H9 (cell line): ENCODE measurements around the gene PCED1A. TPM values are rescaled to one million over a fixed set of nuclear protein-coding genes. Genes with fewer than 3 reads are reported as not detected.

Source experiments
- DNase-seq: peaks from one replicate; pipeline ENCODE4 v3.0.0-alpha.2; 2017
- H2AFZ ChIP-seq: one replicate; pipeline ENCODE4 v1.6.1; 2013; ENCODE audit warnings: mild to moderate bottlenecking, low read length, control low read depth, moderate library complexity
- H2AK5ac ChIP-seq: 2 replicates; pipeline ENCODE4 v1.6.1; 2013; ENCODE audit warnings: low read length, control low read depth, mixed read lengths; ENCODE audit not compliant: insufficient read length
- H2BK120ac ChIP-seq: one replicate; pipeline ENCODE4 v1.6.1; 2013; ENCODE audit warnings: low read depth, mild to moderate bottlenecking, low read length, control low read depth, inconsistent platforms; ENCODE audit not compliant: poor library complexity, severe bottlenecking
- H2BK12ac ChIP-seq: 2 replicates; pipeline ENCODE4 v1.6.1; 2013; ENCODE audit warnings: low read length, control low read depth, mixed read lengths, low read depth; ENCODE audit not compliant: insufficient read length
- H2BK15ac ChIP-seq: 2 replicates; pipeline ENCODE4 v1.6.1; 2013; ENCODE audit warnings: low read depth, low read length, control low read depth
- H2BK20ac ChIP-seq: one replicate; pipeline ENCODE4 v1.6.1; 2013; ENCODE audit warnings: low read depth, mild to moderate bottlenecking, low read length, control low read depth, inconsistent platforms; ENCODE audit not compliant: poor library complexity, severe bottlenecking
- H2BK5ac ChIP-seq: 2 replicates; pipeline ENCODE4 v1.6.1; 2013; ENCODE audit warnings: low read length, control low read depth, mixed read lengths; ENCODE audit not compliant: insufficient read length
- H3K14ac ChIP-seq: 2 replicates; pipeline ENCODE4 v1.6.1; 2013; ENCODE audit warnings: low read length, control low read depth; ENCODE audit not compliant: insufficient read depth
- H3K18ac ChIP-seq: 2 replicates; pipeline ENCODE4 v1.6.1; 2013; ENCODE audit warnings: low read depth, mild to moderate bottlenecking, mixed read lengths, low read length, control low read depth; ENCODE audit not compliant: insufficient read length
- H3K23ac ChIP-seq: 2 replicates; pipeline ENCODE4 v1.6.1; 2013; ENCODE audit warnings: low read length, control low read depth, mixed read lengths, low read depth; ENCODE audit not compliant: insufficient read length
- H3K23me2 ChIP-seq: 2 replicates; pipeline ENCODE4 v1.6.1; 2013; ENCODE audit warnings: low read depth, mild to moderate bottlenecking, mixed read lengths, low read length, control low read depth; ENCODE audit not compliant: insufficient read length, poor library complexity, severe bottlenecking
- H3K27ac ChIP-seq: 2 replicates; pipeline ENCODE4 v1.5.1; 2013; ENCODE audit warnings: low read length, control low read depth, mixed read lengths, low read depth; ENCODE audit not compliant: insufficient read length
- H3K27me3 ChIP-seq: 2 replicates; pipeline ENCODE4 v1.6.1; 2013; ENCODE audit warnings: low read length, control low read depth, inconsistent platforms; ENCODE audit not compliant: insufficient read depth
- H3K4ac ChIP-seq: 2 replicates; pipeline ENCODE4 v1.6.1; 2013; ENCODE audit warnings: low read depth, mild to moderate bottlenecking, control low read depth, inconsistent platforms, low read length, moderate library complexity
- H3K4me1 ChIP-seq: 2 replicates; pipeline ENCODE4 v1.6.1; 2013; ENCODE audit warnings: low read length, control low read depth, inconsistent platforms; ENCODE audit not compliant: insufficient read depth
- H3K4me2 ChIP-seq: 2 replicates; pipeline ENCODE4 v1.6.1; 2013; ENCODE audit warnings: low read length, control low read depth, mixed read lengths; ENCODE audit not compliant: insufficient read length, insufficient read depth
- H3K56ac ChIP-seq: 2 replicates; pipeline ENCODE4 v1.6.1; 2013; ENCODE audit warnings: low read depth, mild to moderate bottlenecking, mixed read lengths, low read length, control low read depth; ENCODE audit not compliant: insufficient read length
- H3K79me1 ChIP-seq: 2 replicates; pipeline ENCODE4 v1.6.1; 2013; ENCODE audit warnings: low read depth, mild to moderate bottlenecking, moderate library complexity, low read length, control low read depth, inconsistent platforms; ENCODE audit not compliant: insufficient read depth, poor library complexity, severe bottlenecking
- H3K79me2 ChIP-seq: 2 replicates; pipeline ENCODE4 v1.6.1; 2013; ENCODE audit warnings: low read length, control low read depth, inconsistent platforms; ENCODE audit not compliant: insufficient read depth
- H3K9ac ChIP-seq: 2 replicates; pipeline ENCODE4 v1.6.1; 2013; ENCODE audit warnings: low read length, control low read depth, mixed read lengths; ENCODE audit not compliant: insufficient read length; ENCODE audit errors: extremely low read depth
- H3K9me3 ChIP-seq: one replicate; pipeline ENCODE4 v1.6.1; 2013; ENCODE audit warnings: low read depth, low read length, inconsistent platforms; ENCODE audit not compliant: control insufficient read depth
- H3T11ph ChIP-seq: one replicate; pipeline ENCODE4 v1.6.1; 2013; ENCODE audit warnings: mild to moderate bottlenecking, low read length, control low read depth, inconsistent platforms
- H4K20me1 ChIP-seq: one replicate; pipeline ENCODE4 v1.6.1; 2013; ENCODE audit not compliant: control insufficient read depth, insufficient read length, insufficient read depth
- H4K5ac ChIP-seq: 2 replicates; pipeline ENCODE4 v1.6.1; 2013; ENCODE audit warnings: low read depth, mild to moderate bottlenecking, mixed read lengths, low read length, control low read depth; ENCODE audit not compliant: insufficient read length
- H4K8ac ChIP-seq: replicated peaks from 2 replicates; pipeline ENCODE4 v1.6.1; 2013; ENCODE audit warnings: low read length, control low read depth, mixed read lengths, low read depth; ENCODE audit not compliant: insufficient read length
- H4K91ac ChIP-seq: 2 replicates; pipeline ENCODE4 v1.6.1; 2013; ENCODE audit warnings: low read depth, mild to moderate bottlenecking, moderate library complexity, mixed read lengths, low read length, control low read depth; ENCODE audit not compliant: insufficient read length
- H3K27ac Mint-ChIP-seq, 3 experiments: 2 replicates in 2 of 3; 3 replicates in 1 of 3; pipeline ENCODE4 v1.8.0; 2020 to 2021; ENCODE audit warnings: mixed read lengths in 3 of 3, mild to moderate bottlenecking in 1 of 3, moderate library complexity in 1 of 3
- H3K27me3 Mint-ChIP-seq: 2 replicates; pipeline ENCODE4 v1.8.0; 2021; ENCODE audit warnings: low read depth, mild to moderate bottlenecking, moderate library complexity, mixed read lengths
- H3K36me3 Mint-ChIP-seq, 3 experiments: 2 replicates in 2 of 3; 3 replicates in 1 of 3; pipeline ENCODE4 v1.8.0; 2020 to 2021; ENCODE audit warnings: low read depth in 3 of 3, mixed read lengths in 3 of 3; ENCODE audit not compliant: insufficient read depth in 1 of 3
- H3K4me1 Mint-ChIP-seq, 2 experiments: 2 replicates each; pipeline ENCODE4 v1.8.0; 2020; ENCODE audit warnings: mixed read lengths in 2 of 2
- H3K4me3 Mint-ChIP-seq, 2 experiments: 2 replicates in 1 of 2; 3 replicates in 1 of 2; pipeline ENCODE4 v1.8.0; 2020 to 2021; ENCODE audit warnings: mild to moderate bottlenecking in 2 of 2, mixed read lengths in 2 of 2, moderate library complexity in 1 of 2
- H3K9me3 Mint-ChIP-seq, 2 experiments: 2 replicates in 1 of 2; 3 replicates in 1 of 2; pipeline ENCODE4 v1.8.0; 2020; ENCODE audit warnings: mild to moderate bottlenecking in 2 of 2, mixed read lengths in 2 of 2, moderate library complexity in 1 of 2
- CTCF ChIP-seq: fragments of 200-600 bp; sonication (generic); conservative IDR thresholded peaks from 3 replicates; pipeline ENCODE4 v1.8.0; 2021; ENCODE audit warnings: antibody characterized with exemption, mild to moderate bottlenecking
- WGBS: extraction: QIAGEN DNeasy Blood & Tissue Kit; methylation state at CpG from one replicate; pipeline ENCODE4 v1.1.7; 2013; ENCODE audit warnings: missing lambda C conversion rate, low lambda C conversion rate, mixed read lengths; ENCODE audit not compliant: insufficient read length; ENCODE audit errors: extremely low coverage; 5-methylcytosine and 5-hydroxymethylcytosine counted together
- total RNA-seq: library from RNA; stranded (reverse); gene quantifications from 2 replicates; pipeline ENCODE4 v1.2.1, GENCODE V29; 2021

The PCED1A gene
- total RNA-seq, 1 experiment from 2014 or later = 30.8 TPM

- Histone ChIP-seq H3K56ac (no peak overlapping the region), H2AK5ac (no peak overlapping the region), H3K4me2 (no peak overlapping the region), H2BK120ac (no peak overlapping the region), H4K8ac (no peak overlapping the region), H3K18ac (no peak overlapping the region), H4K5ac (no peak overlapping the region), H2BK20ac (no peak overlapping the region), H4K91ac (no peak overlapping the region), H3K9ac (no peak overlapping the region), H2BK15ac (no peak overlapping the region), H3K4me1 (no peaks in the 10 kb centered on the region), H2BK12ac (no peak overlapping the region), H3K79me2 (no peaks in the 10 kb centered on the region), H3K27me3 (no peaks in the 10 kb centered on the region; the same call in 1 of the 2 replicates), H3K4ac (no peak overlapping the region), H3T11ph (no peak overlapping the region), H3K27ac (no peak overlapping the region), H3K9me3 (no peaks in the 10 kb centered on the region), H2BK5ac (no peak overlapping the region), H3K79me1 (no peaks in the 10 kb centered on the region), H3K14ac (no peak overlapping the region), H3K23me2 (peaks cover 2% of the 10 kb centered on the region), H3K23ac (no peak overlapping the region), H2AFZ (no peak overlapping the region), H4K20me1 (no peaks in the 10 kb centered on the region)
- H3K9me3 Mint-ChIP-seq = peaks cover 8 to 11% of the 10 kb centered on the region in 2 experiments; a peak in 4 of 5 replicates
- TF ChIP-seq CTCF = no peak
- H3K27ac Mint-ChIP-seq = peak overlapping the region in 2 of 3 experiments; percentile 8 to 50; a peak in 1 of 7 replicates
- no peak overlapping the region for H3K4me3 Mint-ChIP-seq
- no CpG with 5 or more reads among the region's 8 CpGs for WGBS
- DNase-seq = no peak
- H3K27me3 Mint-ChIP-seq = peaks cover 27% of the 10 kb centered on the region
- H3K36me3 Mint-ChIP-seq = no peaks in the 10 kb centered on the region; a peak in 1 of 7 replicates
- peaks cover 7% of the 10 kb centered on the region in 2 experiments for H3K4me1 Mint-ChIP-seq
These were observed 25.1 kb downstream of the PCED1A start for GRCh38 chr20:2815242-2815900.
